ENCODE results near the gene SETSIP. TPM values are rescaled to one million over a fixed set of nuclear protein-coding genes. Genes with fewer than 3 reads are reported as not detected.
"Not testable (repeated sequence)": the region's sequence is repeated elsewhere in the genome, so short reads cannot be mapped to it uniquely, and the experiment has no call there.

The SETSIP gene, protein sequence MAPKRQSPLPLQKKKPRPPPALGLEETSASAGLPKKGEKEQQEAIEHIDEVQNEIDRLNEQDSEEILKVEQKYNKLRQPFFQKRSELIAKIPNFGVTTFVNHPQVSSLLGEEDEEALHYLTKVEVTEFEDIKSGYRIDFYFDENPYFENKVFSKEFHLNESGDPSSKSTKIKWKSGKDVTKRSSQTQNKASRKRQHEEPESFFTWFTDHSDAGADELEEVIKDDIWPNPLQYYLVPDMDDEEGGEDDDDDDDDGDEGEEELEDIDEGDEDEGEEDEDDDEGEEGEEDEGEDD
- not detected in 2 replicates for total RNA-seq

GRCh38 chr1:92075311-92075710 lies at the start of gene SETSIP:
Gene SETSIP (minus strand): TSS chr1:92075411. CDS start chr1:92075411, 0 bp downstream.
- intact Hi-C loops (cut with micrococcal nuclease) = no loop called here

GRCh38 chr1:92123868-92124267 lies 48.7 kb upstream of the SETSIP start:
- intact Hi-C loops (cut with micrococcal nuclease) = no loop called here

DNA sequence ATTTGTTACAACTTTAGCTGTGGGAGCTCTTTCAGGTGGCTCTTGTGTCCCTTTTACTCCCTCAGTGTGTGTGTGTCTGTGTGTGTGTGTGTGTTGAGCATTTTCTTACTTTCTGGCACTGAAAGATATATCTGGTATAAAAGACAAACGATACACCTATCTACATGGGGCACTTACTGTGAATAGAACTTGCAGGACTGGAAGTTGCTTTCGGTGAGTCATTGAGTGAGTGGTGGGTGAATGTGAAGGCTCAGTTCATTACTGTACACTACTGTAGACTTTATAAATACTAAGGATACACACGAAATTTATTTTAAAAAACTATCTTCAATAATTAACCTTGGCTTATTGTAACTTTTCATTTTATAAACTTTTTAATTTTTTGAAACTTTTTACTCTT lies 43.6 kb upstream of the SETSIP start:
- intact Hi-C loops (cut with micrococcal nuclease) = no loop called here

DNA sequence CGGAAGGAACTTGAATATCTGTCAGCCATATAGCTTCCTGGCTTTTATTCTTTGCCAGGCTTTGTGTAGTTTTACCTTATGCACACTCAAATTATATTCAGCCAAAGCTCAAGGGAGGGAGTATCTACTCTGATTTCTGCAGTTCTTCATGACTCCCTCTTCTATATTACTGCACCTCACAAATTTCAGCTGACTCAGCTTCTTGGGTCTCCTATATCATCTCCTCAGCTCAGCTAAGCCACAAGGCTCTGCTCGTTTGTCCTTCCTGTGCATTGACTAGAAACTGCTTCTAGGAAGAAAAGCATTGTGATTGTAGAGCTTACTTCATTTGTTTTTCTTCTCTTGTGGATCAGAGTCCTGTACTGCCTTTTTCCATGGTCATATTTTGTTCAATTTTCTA lies 42.3 kb upstream of the SETSIP start:
- intact Hi-C loops (cut with micrococcal nuclease) = no loop called here

GRCh38 chr1:92108631-92109030 lies 33.4 kb upstream of the SETSIP start:
- intact Hi-C loops (cut with micrococcal nuclease) = no loop called here

DNA sequence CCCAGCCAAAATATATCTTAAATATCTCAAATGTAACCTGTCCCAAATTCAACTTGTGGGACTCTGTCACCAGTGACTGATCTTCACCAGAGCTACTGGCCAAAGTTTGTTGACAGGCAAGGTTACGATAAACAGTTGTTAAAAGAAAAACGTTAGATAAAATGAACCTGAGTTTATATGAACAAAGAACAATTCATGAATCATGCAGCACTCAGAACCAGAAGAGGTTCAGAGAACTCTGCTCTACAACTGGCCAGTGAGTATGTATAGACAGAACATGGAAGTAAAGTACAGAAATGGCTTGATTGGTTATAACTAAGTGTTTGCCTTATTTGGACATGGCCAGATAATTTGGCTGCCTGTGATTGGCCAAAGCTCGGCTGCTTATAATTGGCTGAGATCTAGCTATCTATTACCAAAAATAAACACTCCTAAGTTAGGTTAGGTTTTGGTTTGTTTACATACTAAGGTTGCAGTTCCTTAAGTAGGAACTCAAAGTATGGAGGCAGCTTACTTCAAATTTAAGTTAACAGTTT lies 30.4 kb upstream of the SETSIP start:
- intact Hi-C loops (cut with micrococcal nuclease) = no loop called here

GRCh38 chr1:92096317-92096716 lies 21.1 kb upstream of the SETSIP start:
- intact Hi-C loops (cut with micrococcal nuclease) = no loop called here

- intact Hi-C loops (cut with micrococcal nuclease) = no loop called here
Measured at GRCh38 chr1:92095874-92096273, 20.7 kb upstream of the SETSIP start.

- intact Hi-C loops (cut with micrococcal nuclease) = no loop called here
Measured at GRCh38 chr1:92094595-92094994, 19.4 kb upstream of the SETSIP start.

DNA sequence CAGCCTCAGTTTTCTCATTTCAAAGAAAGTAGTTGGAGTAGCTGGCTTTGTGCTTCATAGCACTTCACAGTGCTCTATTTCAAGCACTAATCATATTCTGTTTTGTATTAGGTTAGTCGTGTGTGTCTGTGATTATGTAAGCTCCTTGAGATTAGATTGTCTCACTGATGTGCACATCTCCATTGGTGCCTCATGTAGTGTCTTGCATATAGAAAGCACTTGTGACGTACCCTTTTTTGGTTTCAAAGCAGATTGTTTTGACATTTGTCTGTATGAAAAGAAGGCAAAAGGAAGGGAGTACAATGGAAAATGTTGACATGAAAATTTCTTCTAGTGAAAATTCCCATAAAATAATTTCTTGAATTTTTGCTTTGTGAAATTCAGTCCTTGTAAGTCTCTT lies 18.9 kb upstream of the SETSIP start:
- intact Hi-C loops (cut with micrococcal nuclease) = no loop called here

GRCh38 chr1:92091625-92092024 lies 16.4 kb upstream of the SETSIP start:
- intact Hi-C loops (cut with micrococcal nuclease) = no loop called here

DNA sequence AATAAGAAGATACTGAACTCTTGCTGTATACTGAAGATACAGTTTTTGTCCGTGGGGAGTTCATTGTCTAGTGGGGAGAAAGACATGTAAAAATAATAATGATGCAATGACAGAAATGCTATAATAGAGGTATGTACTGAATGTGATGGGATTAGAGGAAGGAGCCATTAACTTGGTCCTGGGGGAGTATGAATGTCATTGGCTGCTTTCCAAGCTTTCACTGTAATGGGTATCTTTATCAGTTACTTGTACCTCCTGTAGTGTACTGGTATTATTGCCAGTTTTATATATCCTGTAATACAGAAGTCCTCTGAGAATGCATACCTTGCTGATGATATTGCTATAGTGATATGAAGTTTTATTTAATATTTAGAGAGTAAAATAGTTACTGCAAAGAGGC lies 12.3 kb upstream of the SETSIP start:
- intact Hi-C loops (cut with micrococcal nuclease) = no loop called here

DNA sequence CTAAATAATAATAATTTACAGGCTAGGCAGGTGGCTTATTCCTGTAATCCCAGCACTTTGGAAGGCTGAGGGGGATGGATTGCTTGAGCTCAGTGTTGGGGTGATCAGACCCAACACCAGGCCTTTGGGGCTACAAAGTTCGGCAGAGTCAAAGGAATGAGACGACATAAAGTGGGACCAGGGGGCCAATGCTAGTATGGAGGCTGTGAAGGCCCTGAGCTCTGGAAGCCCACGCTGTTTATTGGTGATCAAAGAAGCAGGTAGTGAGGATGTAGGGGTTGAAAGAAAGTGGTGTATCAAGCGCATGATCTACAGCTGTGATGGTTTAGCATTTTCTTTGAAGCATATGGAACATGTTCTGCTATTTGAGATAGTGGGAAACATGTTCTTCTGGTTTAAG lies 10.5 kb upstream of the SETSIP start:
- intact Hi-C loops (cut with micrococcal nuclease) = no loop called here

DNA sequence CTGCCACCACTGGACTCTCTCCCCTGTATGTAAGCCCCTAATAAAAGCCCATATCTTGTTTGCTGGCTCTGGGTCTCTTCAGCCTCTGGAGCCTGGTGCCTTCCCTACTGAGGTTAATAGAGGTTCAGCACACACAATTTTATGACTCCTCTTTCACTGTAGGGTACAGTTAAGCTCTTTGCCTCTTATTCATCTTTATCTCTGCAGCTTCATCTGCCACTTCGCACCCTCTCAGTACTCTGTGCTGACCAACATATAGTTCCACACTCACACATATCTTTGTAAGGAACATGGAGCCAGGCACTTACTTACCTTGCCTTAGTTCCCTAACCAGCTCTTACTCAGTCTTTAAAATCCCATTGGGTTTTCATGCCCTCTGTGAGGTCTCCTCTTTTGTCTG lies 9.4 kb upstream of the SETSIP start:
- intact Hi-C loops (cut with micrococcal nuclease) = loop anchor here (5.0 kb wide), 1 partner anchor 52 kb away; no protein-coding TSS in a partner anchor

GRCh38 chr1:92081031-92081430 lies 5.8 kb upstream of the SETSIP start:
- intact Hi-C loops (cut with micrococcal nuclease) = loop anchor here (2.0 to 5.0 kb wide), 2 partner anchors 49 to 458 kb away; no protein-coding TSS in a partner anchor

GRCh38 chr1:92080128-92080985 lies 5.1 kb upstream of the SETSIP start, which contains the start of gene BTBD8:
Gene BTBD8 (plus strand): TSS chr1:92080345. CDS start chr1:92080572, 227 bp downstream.
- intact Hi-C loops (cut with micrococcal nuclease) = loop anchor here (1.0 to 5.0 kb wide), 4 partner anchors 48 to 580 kb away; partner anchors contain the start of genes CDC7 and GLMN

GRCh38 chr1:92079441-92079840 lies 4.2 kb upstream of the SETSIP start:
- intact Hi-C loops (cut with micrococcal nuclease) = no loop called here

GRCh38 chr1:92078077-92078476 lies 2.9 kb upstream of the SETSIP start:
- intact Hi-C loops (cut with micrococcal nuclease) = not testable (repeated sequence)

- intact Hi-C loops (cut with micrococcal nuclease) = no loop called here
Measured at GRCh38 chr1:92076363-92076762, 1.2 kb upstream of the SETSIP start.

DNA sequence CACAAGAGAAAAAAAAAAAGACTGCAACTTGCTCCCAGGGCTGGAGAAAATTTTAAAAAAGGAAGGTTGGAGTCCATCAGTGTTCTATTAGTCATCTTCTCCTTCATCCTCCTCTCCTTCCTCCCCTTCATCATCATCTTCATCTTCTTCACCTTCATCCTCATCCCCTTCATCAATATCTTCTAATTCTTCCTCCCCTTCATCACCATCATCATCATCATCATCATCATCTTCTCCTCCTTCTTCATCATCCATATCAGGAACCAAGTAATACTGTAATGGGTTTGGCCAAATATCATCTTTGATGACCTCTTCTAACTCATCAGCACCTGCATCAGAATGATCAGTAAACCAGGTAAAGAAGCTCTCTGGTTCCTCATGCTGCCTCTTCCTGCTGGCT lies 765 bp downstream of the SETSIP start:
- intact Hi-C loops (cut with micrococcal nuclease) = not testable (repeated sequence)

- intact Hi-C loops (cut with micrococcal nuclease) = no loop called here
Measured at GRCh38 chr1:92070892-92071291, 4.3 kb downstream of the SETSIP start.

DNA sequence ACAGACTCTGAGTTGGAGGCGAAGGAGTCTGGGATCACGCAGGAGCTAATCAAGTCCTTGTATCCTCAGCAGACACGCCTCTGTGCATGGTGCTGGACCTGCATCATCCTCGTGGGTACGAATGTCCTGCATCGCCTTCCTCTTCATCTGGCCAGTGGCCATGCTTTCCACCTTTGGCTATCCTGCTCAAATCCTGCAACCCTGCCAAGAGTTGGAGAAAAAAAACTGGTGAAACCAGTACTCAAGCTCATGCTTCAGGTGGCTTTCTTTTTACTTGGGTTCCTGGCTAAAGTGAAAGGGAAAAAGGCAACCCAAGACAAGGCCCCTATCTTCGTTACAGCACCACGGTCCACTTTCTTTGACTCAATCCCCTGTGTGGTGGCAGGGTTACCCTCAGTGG lies 8.9 kb downstream of the SETSIP start:
- intact Hi-C loops (cut with micrococcal nuclease) = no loop called here
